Measurements from ENCODE around the gene RIT1. TPM values are rescaled to one million over a fixed set of nuclear protein-coding genes. Genes with fewer than 3 reads are reported as not detected.

RIT1 gene
- total and polyA plus RNA-seq, 2 of the 8 experiments (the other 6 are each of a cell fraction or from before 2014, with no cell fraction given), result 25.3 to 26.8 TPM

GRCh38 chr1:155860970-155861510 is 50.1 kb downstream of the RIT1 start (continued):
- TF ChIP-seq CEBPB (IDR thresholded peaks at IDR 0.05; ENCODE audit: low read depth, low read length) (no peak), EGR1 (IDR thresholded peaks at IDR 0.05; ENCODE audit: borderline replicate concordance, low read depth, low read length) (no peak), PHF8 (conservative IDR thresholded peaks at IDR 0.05; ENCODE audit: low read depth, low read length) (no peak), SAP30 (IDR thresholded peaks at IDR 0.05; ENCODE audit: insufficient read depth, insufficient replicate concordance, low read length) (no peak), NANOG (IDR thresholded peaks at IDR 0.05; ENCODE audit: insufficient read depth, low read depth, low read length, poor library complexity, severe bottlenecking) (no peak)
